Activated CD8-positive, alpha-beta memory T cell treated with anti-CD3 and anti-CD28 coated beads, Interleukin-2, amount 10 ng/mL, durations not matched to agents 7 days and 5 days (primary cell): ENCODE results near the gene TNFAIP2. TPM values are rescaled to one million over a fixed set of nuclear protein-coding genes. Genes with fewer than 3 reads are reported as not detected.
"Not testable (repeated sequence)": the region's sequence is repeated elsewhere in the genome, so short reads cannot be mapped to it uniquely, and the experiment has no call there.

Source experiments
- ATAC-seq: fragments of 150-1000 bp; cut with Tn5 transposase; one replicate; pipeline ENCODE4 v1.10.0; 2021; ENCODE audit warnings: moderate library complexity
- CTCF ChIA-PET: fragments of 350-600 bp; sonication (Branson Sonifier 250); formaldehyde crosslinking; loops from one replicate; lab custom pipeline; 2021; ENCODE audit warnings: antibody characterized with exemption; lab: Charles Lee
- DNase-seq: peaks from one replicate; pipeline ENCODE4 v3.0.0-alpha.2; 2020
- H3K27ac Mint-ChIP-seq: one replicate; pipeline ENCODE4 v1.8.0; 2021; ENCODE audit warnings: mild to moderate bottlenecking, mixed read lengths
- H3K27me3 Mint-ChIP-seq: one replicate; pipeline ENCODE4 v1.8.0; 2021; ENCODE audit warnings: mixed read lengths
- H3K36me3 Mint-ChIP-seq: one replicate; pipeline ENCODE4 v1.8.0; 2021; ENCODE audit warnings: mild to moderate bottlenecking, mixed read lengths
- H3K4me1 Mint-ChIP-seq: one replicate; pipeline ENCODE4 v1.8.0; 2021; ENCODE audit warnings: mixed read lengths
- H3K4me3 Mint-ChIP-seq: one replicate; pipeline ENCODE4 v1.8.0; 2021; ENCODE audit warnings: mild to moderate bottlenecking, moderate library complexity, mixed read lengths
- H3K9me3 Mint-ChIP-seq: one replicate; pipeline ENCODE4 v1.8.0; 2022; ENCODE audit warnings: low read depth, mixed read lengths
- total RNA-seq, 2 experiments: library from RNA; stranded (reverse); gene quantifications; one replicate each; pipeline ENCODE4 v1.2.3, GENCODE V29; 2021

TNFAIP2 gene
- total RNA-seq, 2 experiments from 2014 or later = 2.1 TPM; not detected in 1

- Mint-ChIP-seq H3K4me1 (peaks cover 10% of the 10 kb centered on the region), H3K27me3 (peaks cover 8% of the 10 kb centered on the region), H3K9me3 (no peaks in the 10 kb centered on the region), H3K36me3 (no peaks in the 10 kb centered on the region), H3K4me3 (no peak overlapping the region), H3K27ac (no peak overlapping the region)
- no peak for ATAC-seq
- no peak for DNase-seq
- CTCF ChIA-PET = interaction anchor here (6.2 kb wide), 1 partner anchor 11 kb away, joined by 36 read pairs; no protein-coding TSS in a partner anchor
These were observed 7.3 kb upstream of the TNFAIP2 start for GRCh38 chr14:103115845-103116572.

GRCh38 chr14:103116636-103117035 is 6.6 kb upstream of the TNFAIP2 start:
- Mint-ChIP-seq H3K4me1 (peaks cover 10% of the 10 kb centered on the region), H3K27ac (no peak overlapping the region), H3K36me3 (no peaks in the 10 kb centered on the region), H3K9me3 (no peaks in the 10 kb centered on the region), H3K27me3 (peaks cover 13% of the 10 kb centered on the region), H3K4me3 (no peak overlapping the region)
- DNase-seq (no peak), ATAC-seq (no peak)
- CTCF ChIA-PET = interaction anchor here (6.2 kb wide), 1 partner anchor 12 kb away, joined by 36 read pairs; no protein-coding TSS in a partner anchor

GRCh38 chr14:103117499-103117898 is 5.8 kb upstream of the TNFAIP2 start:
- H3K9me3 Mint-ChIP-seq, ATAC-seq, DNase-seq, H3K4me3 Mint-ChIP-seq, H3K36me3 Mint-ChIP-seq, H3K27ac Mint-ChIP-seq, H3K4me1 Mint-ChIP-seq: not testable (repeated sequence)
- H3K27me3 Mint-ChIP-seq = peaks cover 20% of the 10 kb centered on the region
- CTCF ChIA-PET = interaction anchor here (6.2 kb wide), 1 partner anchor 13 kb away, joined by 36 read pairs; no protein-coding TSS in a partner anchor

GRCh38 chr14:103118018-103118662 is 5.1 kb upstream of the TNFAIP2 start:
- H3K4me3 Mint-ChIP-seq = no peak overlapping the region
- DNase-seq (no peak), ATAC-seq (no peak)
- peaks cover 10% of the 10 kb centered on the region for H3K4me1 Mint-ChIP-seq
- no peaks in the 10 kb centered on the region for H3K36me3 Mint-ChIP-seq
- H3K27me3 Mint-ChIP-seq = peaks cover 20% of the 10 kb centered on the region
- H3K9me3 Mint-ChIP-seq = no peaks in the 10 kb centered on the region
- no peak overlapping the region for H3K27ac Mint-ChIP-seq
- CTCF ChIA-PET = interaction anchor here (6.2 kb wide), 1 partner anchor 13 kb away, joined by 36 read pairs; no protein-coding TSS in a partner anchor

GRCh38 chr14:103118663-103119404 is 4.4 kb upstream of the TNFAIP2 start:
- CTCF ChIA-PET = interaction anchor here (6.2 kb wide), 1 partner anchor 14 kb away, joined by 36 read pairs; no protein-coding TSS in a partner anchor
- H3K4me3 Mint-ChIP-seq = no peak overlapping the region
- peaks cover 10% of the 10 kb centered on the region for H3K4me1 Mint-ChIP-seq
- H3K9me3 Mint-ChIP-seq = no peaks in the 10 kb centered on the region
- DNase-seq (no peak), ATAC-seq (no peak)
- no peak overlapping the region for H3K27ac Mint-ChIP-seq
- H3K27me3 Mint-ChIP-seq = peaks cover 21% of the 10 kb centered on the region
- H3K36me3 Mint-ChIP-seq = no peaks in the 10 kb centered on the region

- not testable (repeated sequence) for ATAC-seq, H3K27ac Mint-ChIP-seq, H3K36me3 Mint-ChIP-seq, H3K4me1 Mint-ChIP-seq, DNase-seq, H3K4me3 Mint-ChIP-seq, H3K9me3 Mint-ChIP-seq
- H3K27me3 Mint-ChIP-seq = peaks cover 28% of the 10 kb centered on the region
- CTCF ChIA-PET = interaction anchor here (6.2 kb wide), 1 partner anchor 15 kb away, joined by 36 read pairs; no protein-coding TSS in a partner anchor
These were observed 3.7 kb upstream of the TNFAIP2 start for GRCh38 chr14:103119527-103119926.

GRCh38 chr14:103121121-103121845 is 2.0 kb upstream of the TNFAIP2 start:
- no peaks in the 10 kb centered on the region for H3K36me3 Mint-ChIP-seq
- H3K9me3 Mint-ChIP-seq = no peaks in the 10 kb centered on the region
- H3K4me1 Mint-ChIP-seq = no peaks in the 10 kb centered on the region
- CTCF ChIA-PET = no interaction called here
- H3K27ac Mint-ChIP-seq = no peak overlapping the region
- peaks cover 28% of the 10 kb centered on the region for H3K27me3 Mint-ChIP-seq
- ATAC-seq (no peak), DNase-seq (no peak)
- no peak overlapping the region for H3K4me3 Mint-ChIP-seq

GRCh38 chr14:103121846-103122584 is 1.2 kb upstream of the TNFAIP2 start:
- ATAC-seq = no peak
- Mint-ChIP-seq H3K27ac (no peak overlapping the region), H3K4me1 (no peaks in the 10 kb centered on the region), H3K27me3 (peaks cover 28% of the 10 kb centered on the region), H3K9me3 (no peaks in the 10 kb centered on the region), H3K4me3 (no peak overlapping the region), H3K36me3 (no peaks in the 10 kb centered on the region)
- CTCF ChIA-PET = no interaction called here
- no peak for DNase-seq

- no peak overlapping the region for H3K27ac Mint-ChIP-seq
- CTCF ChIA-PET = no interaction called here
- no peak for DNase-seq
- H3K36me3 Mint-ChIP-seq = no peaks in the 10 kb centered on the region
- peaks cover 28% of the 10 kb centered on the region for H3K27me3 Mint-ChIP-seq
- H3K9me3 Mint-ChIP-seq = no peaks in the 10 kb centered on the region
- H3K4me3 Mint-ChIP-seq = no peak overlapping the region
- H3K4me1 Mint-ChIP-seq = no peaks in the 10 kb centered on the region
- no peak for ATAC-seq
These were observed 695 bp upstream of the TNFAIP2 start for GRCh38 chr14:103122585-103122946.

GRCh38 chr14:103123634-103124500 is 606 bp downstream of the TNFAIP2 start:
- Mint-ChIP-seq H3K27ac (no peak overlapping the region), H3K4me3 (no peak overlapping the region), H3K36me3 (no peaks in the 10 kb centered on the region), H3K4me1 (no peaks in the 10 kb centered on the region), H3K9me3 (no peaks in the 10 kb centered on the region), H3K27me3 (peaks cover 28% of the 10 kb centered on the region)
- ATAC-seq (no peak), DNase-seq (no peak)
- CTCF ChIA-PET = no interaction called here

GRCh38 chr14:103124501-103125001 is 1.3 kb downstream of the TNFAIP2 start:
- CTCF ChIA-PET = no interaction called here
- no peak for ATAC-seq
- H3K27me3 Mint-ChIP-seq = peaks cover 28% of the 10 kb centered on the region
- DNase-seq = no peak
- no peak overlapping the region for H3K4me3 Mint-ChIP-seq
- H3K9me3 Mint-ChIP-seq = no peaks in the 10 kb centered on the region
- H3K4me1 Mint-ChIP-seq = no peaks in the 10 kb centered on the region
- no peaks in the 10 kb centered on the region for H3K36me3 Mint-ChIP-seq
- no peak overlapping the region for H3K27ac Mint-ChIP-seq
